ENCODE results near the gene CFAP77. TPM values are rescaled to one million over a fixed set of nuclear protein-coding genes. Genes with fewer than 3 reads are reported as not detected.

The CFAP77 gene
- total and polyA plus RNA-seq, 2 of the 13 experiments (the other 11 are each of a cell fraction or from before 2014, with no cell fraction given): not detected

GRCh38 chr9:132478353-132479050, 68.5 kb downstream of the CFAP77 start:
- H3K27me3 ChIP-seq (ENCODE audit: control insufficient read depth in 1 of 2, insufficient read depth in 2 of 2, low read length in 2 of 2): peaks cover 0 to 20% of the 10 kb centered on the region in 2 experiments; a peak in 2 of 5 replicates
- FAIRE-seq: no peak
- H3K4me3 ChIP-seq (replicated peaks in 1 of 3; ENCODE audit: insufficient read depth in 1 of 3, low read depth in 2 of 3, low read length in 3 of 3): no peak overlapping the region
- no TSS peak for BruUV-seq (replicated peaks)
- no peaks in the 10 kb centered on the region for H3K36me3 ChIP-seq (replicated peaks in 1 of 2; ENCODE audit: control insufficient read depth in 1 of 2, insufficient read depth in 2 of 2, low read length in 2 of 2)
- in situ Hi-C loops (cut with HindIII; ENCODE audit: extremely low pct_ligation_motif_present, low pct_unique_long_range_greater_than_20kb): no loop called here
- H4K20me1 ChIP-seq (ENCODE audit: insufficient read depth, low read length): no peaks in the 10 kb centered on the region
- no peaks in the 10 kb centered on the region for H3K9me3 ChIP-seq (ENCODE audit: low read length)
- CTCF ChIA-PET (ENCODE audit: low intra/inter-chr PET ratio, low total read pairs): no interaction called here
- ATAC-seq: no peak
- H3K27ac ChIP-seq (ENCODE audit: extremely low read length, insufficient read depth, low read length): no peak overlapping the region
- WGBS (ENCODE audit: low lambda C conversion rate): 57% methylated on average over 15 of the region's 15 CpGs
- H2AFZ ChIP-seq (ENCODE audit: low read length): no peak overlapping the region
- no peaks in the 10 kb centered on the region for H3K79me2 ChIP-seq (ENCODE audit: insufficient read depth, low read length)
- intact Hi-C loops (cut with micrococcal nuclease; ENCODE audit: unreplicated experiment): no loop called here
- peaks cover 14% of the 10 kb centered on the region for H3K4me1 ChIP-seq (ENCODE audit: insufficient read depth, low read length)
- TF ChIP-seq PCBP2 (optimal IDR thresholded peaks at IDR 0.05; ENCODE audit: low read depth, low read length, poor library complexity, severe bottlenecking) (no peak), HOXA3 (CRISPR knock-in tag; IDR thresholded peaks at IDR 0.05) (no peak)
- POLR2A ChIA-PET: no interaction called here
- DNase-seq (ENCODE audit: low spot score): no peak
- H3K9ac ChIP-seq (ENCODE audit: insufficient read depth, low read depth, low read length): no peak overlapping the region
- H3K4me2 ChIP-seq (ENCODE audit: low read depth, low read length): no peak overlapping the region

GRCh38 chr9:132479733-132480132, 69.7 kb downstream of the CFAP77 start:
- Histone ChIP-seq H3K9me3 (ENCODE audit: low read length) (no peaks in the 10 kb centered on the region), H3K27ac (ENCODE audit: extremely low read length, insufficient read depth, low read length) (no peak overlapping the region), H3K79me2 (ENCODE audit: insufficient read depth, low read length) (no peaks in the 10 kb centered on the region), H3K4me1 (ENCODE audit: insufficient read depth, low read length) (peaks cover 5% of the 10 kb centered on the region), H3K27me3 (ENCODE audit: control insufficient read depth in 1 of 2, insufficient read depth in 2 of 2, low read length in 2 of 2) (peaks cover 0 to 20% of the 10 kb centered on the region in 2 experiments; a peak in 2 of 5 replicates), H3K9ac (ENCODE audit: insufficient read depth, low read depth, low read length) (no peak overlapping the region), H2AFZ (ENCODE audit: low read length) (no peak overlapping the region), H3K36me3 (replicated peaks in 1 of 2; ENCODE audit: control insufficient read depth in 1 of 2, insufficient read depth in 2 of 2, low read length in 2 of 2) (no peaks in the 10 kb centered on the region), H3K4me3 (replicated peaks in 1 of 3; ENCODE audit: insufficient read depth in 1 of 3, low read depth in 2 of 3, low read length in 3 of 3) (no peak overlapping the region), H3K4me2 (ENCODE audit: low read depth, low read length) (no peak overlapping the region), H4K20me1 (ENCODE audit: insufficient read depth, low read length) (no peaks in the 10 kb centered on the region)
- DNase-seq (ENCODE audit: low spot score) (no peak), FAIRE-seq (no peak), ATAC-seq (no peak)
- in situ Hi-C loops (cut with HindIII; ENCODE audit: extremely low pct_ligation_motif_present, low pct_unique_long_range_greater_than_20kb): no loop called here
- TF ChIP-seq RBFOX2 (IDR thresholded peaks at IDR 0.05; ENCODE audit: low read depth, low read length): no peak
- TF ChIP-seq POLR2AphosphoS5 (IDR thresholded peaks at IDR 0.05; ENCODE audit: low read depth, low read length): no peak
- no peak for TF ChIP-seq RARG (CRISPR knock-in tag; IDR thresholded peaks at IDR 0.05; ENCODE audit: low read depth)
- TF ChIP-seq ZNF430 (CRISPR knock-in tag; IDR thresholded peaks at IDR 0.05): no peak
- TF ChIP-seq NONO (IDR thresholded peaks at IDR 0.05): no peak
- no peak for TF ChIP-seq NONO (CRISPR knock-in tag; conservative IDR thresholded peaks at IDR 0.05)
- no peak for TF ChIP-seq MBD4 (IDR thresholded peaks at IDR 0.05; ENCODE audit: borderline replicate concordance, low read length)
- no peak for TF ChIP-seq ZNF33B (CRISPR knock-in tag; IDR thresholded peaks at IDR 0.05)
- TF ChIP-seq FIP1L1 (IDR thresholded peaks at IDR 0.05; ENCODE audit: borderline replicate concordance, insufficient read depth, low read depth, low read length): no peak
- 51% methylated on average over 8 of the region's 10 CpGs for WGBS (ENCODE audit: low lambda C conversion rate)
- POLR2A ChIA-PET: no interaction called here
- BruUV-seq (replicated peaks): no TSS peak
- CTCF ChIA-PET (ENCODE audit: low intra/inter-chr PET ratio, low total read pairs): no interaction called here
- intact Hi-C loops (cut with micrococcal nuclease; ENCODE audit: unreplicated experiment): no loop called here
